ENCODE measurements around the gene SGIP1.

DNA sequence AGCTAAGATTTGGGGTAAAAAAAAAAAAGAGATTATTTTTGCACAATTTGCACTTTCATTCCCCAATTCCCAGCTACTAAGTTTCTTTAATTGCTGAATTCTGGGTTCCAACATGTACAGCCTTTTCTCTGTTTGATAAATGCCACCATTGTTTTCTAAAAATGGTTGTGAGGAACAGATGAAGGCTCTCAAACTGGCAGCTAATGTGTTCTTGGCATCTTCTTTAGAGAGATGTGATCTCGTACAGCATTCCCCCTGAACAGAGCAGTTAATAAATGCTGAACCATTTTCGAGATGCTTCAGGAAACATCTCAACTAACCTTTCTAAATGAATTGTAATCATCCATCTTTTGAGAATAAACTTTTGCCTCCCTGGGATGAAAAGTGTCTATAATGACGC, 110.4 kb downstream of the SGIP1 start:
- TF ChIP-seq, protein P1, sequence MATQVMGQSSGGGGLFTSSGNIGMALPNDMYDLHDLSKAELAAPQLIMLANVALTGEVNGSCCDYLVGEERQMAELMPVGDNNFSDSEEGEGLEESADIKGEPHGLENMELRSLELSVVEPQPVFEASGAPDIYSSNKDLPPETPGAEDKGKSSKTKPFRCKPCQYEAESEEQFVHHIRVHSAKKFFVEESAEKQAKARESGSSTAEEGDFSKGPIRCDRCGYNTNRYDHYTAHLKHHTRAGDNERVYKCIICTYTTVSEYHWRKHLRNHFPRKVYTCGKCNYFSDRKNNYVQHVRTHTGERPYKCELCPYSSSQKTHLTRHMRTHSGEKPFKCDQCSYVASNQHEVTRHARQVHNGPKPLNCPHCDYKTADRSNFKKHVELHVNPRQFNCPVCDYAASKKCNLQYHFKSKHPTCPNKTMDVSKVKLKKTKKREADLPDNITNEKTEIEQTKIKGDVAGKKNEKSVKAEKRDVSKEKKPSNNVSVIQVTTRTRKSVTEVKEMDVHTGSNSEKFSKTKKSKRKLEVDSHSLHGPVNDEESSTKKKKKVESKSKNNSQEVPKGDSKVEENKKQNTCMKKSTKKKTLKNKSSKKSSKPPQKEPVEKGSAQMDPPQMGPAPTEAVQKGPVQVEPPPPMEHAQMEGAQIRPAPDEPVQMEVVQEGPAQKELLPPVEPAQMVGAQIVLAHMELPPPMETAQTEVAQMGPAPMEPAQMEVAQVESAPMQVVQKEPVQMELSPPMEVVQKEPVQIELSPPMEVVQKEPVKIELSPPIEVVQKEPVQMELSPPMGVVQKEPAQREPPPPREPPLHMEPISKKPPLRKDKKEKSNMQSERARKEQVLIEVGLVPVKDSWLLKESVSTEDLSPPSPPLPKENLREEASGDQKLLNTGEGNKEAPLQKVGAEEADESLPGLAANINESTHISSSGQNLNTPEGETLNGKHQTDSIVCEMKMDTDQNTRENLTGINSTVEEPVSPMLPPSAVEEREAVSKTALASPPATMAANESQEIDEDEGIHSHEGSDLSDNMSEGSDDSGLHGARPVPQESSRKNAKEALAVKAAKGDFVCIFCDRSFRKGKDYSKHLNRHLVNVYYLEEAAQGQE (IDR thresholded peaks at IDR 0.05; ENCODE audit: low read depth, low read length), result no peak
- no peak for TF ChIP-seq JUND (IDR thresholded peaks at IDR 0.05)
- no peak for TF ChIP-seq GABPA (IDR thresholded peaks at IDR 0.05; ENCODE audit: low read depth)
- no peak for TF ChIP-seq CTCF (IDR thresholded peaks at IDR 0.05)
- no peak for TF ChIP-seq POLR2AphosphoS5 (IDR thresholded peaks at IDR 0.05; ENCODE audit: low read depth, low read length)
- TF ChIP-seq RFX5 (IDR thresholded peaks at IDR 0.05; ENCODE audit: low read length), result no peak
- no peak for TF ChIP-seq MAX (IDR thresholded peaks at IDR 0.05; ENCODE audit: low read depth)
- TF ChIP-seq, protein P2, sequence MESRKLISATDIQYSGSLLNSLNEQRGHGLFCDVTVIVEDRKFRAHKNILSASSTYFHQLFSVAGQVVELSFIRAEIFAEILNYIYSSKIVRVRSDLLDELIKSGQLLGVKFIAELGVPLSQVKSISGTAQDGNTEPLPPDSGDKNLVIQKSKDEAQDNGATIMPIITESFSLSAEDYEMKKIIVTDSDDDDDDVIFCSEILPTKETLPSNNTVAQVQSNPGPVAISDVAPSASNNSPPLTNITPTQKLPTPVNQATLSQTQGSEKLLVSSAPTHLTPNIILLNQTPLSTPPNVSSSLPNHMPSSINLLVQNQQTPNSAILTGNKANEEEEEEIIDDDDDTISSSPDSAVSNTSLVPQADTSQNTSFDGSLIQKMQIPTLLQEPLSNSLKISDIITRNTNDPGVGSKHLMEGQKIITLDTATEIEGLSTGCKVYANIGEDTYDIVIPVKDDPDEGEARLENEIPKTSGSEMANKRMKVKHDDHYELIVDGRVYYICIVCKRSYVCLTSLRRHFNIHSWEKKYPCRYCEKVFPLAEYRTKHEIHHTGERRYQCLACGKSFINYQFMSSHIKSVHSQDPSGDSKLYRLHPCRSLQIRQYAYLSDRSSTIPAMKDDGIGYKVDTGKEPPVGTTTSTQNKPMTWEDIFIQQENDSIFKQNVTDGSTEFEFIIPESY (IDR thresholded peaks at IDR 0.05; ENCODE audit: borderline replicate concordance, low read depth), result no peak
- no peak for TF ChIP-seq USF2 (IDR thresholded peaks at IDR 0.05; ENCODE audit: borderline replicate concordance, low read depth, low read length)
- TF ChIP-seq TAF1 (IDR thresholded peaks at IDR 0.05; ENCODE audit: borderline replicate concordance, low read depth, low read length), result no peak

Data from SK-N-SH (cell line).